Right cardiac atrium (tissue), 5 donors: ENCODE results near the gene TCERG1L. TPM values are rescaled to one million over a fixed set of nuclear protein-coding genes. Genes with fewer than 3 reads are reported as not detected.

Experiments
- ATAC-seq, 2 donors: fragments of 200-7000 bp; cut with Tn5 transposase; one replicate each; pipeline versions ENCODE4 v1.8.0 to v1.9.1; 2020; ENCODE audit warnings: moderate library complexity in 2 of 2, mild to moderate bottlenecking in 1 of 2
- DNase-seq, 3 donors: peaks; one replicate each; pipeline ENCODE4 v3.0.0-alpha.2; 2020
- H3K27ac ChIP-seq: one replicate; pipeline ENCODE4 v1.5.1; 2013; ENCODE audit warnings: mild to moderate bottlenecking, low read length, control low read depth, moderate library complexity
- H3K27me3 ChIP-seq: one replicate; pipeline ENCODE4 v1.6.1; 2013; ENCODE audit not compliant: control insufficient read depth, insufficient read depth
- H3K4me1 ChIP-seq: one replicate; pipeline ENCODE4 v1.6.1; 2013; ENCODE audit warnings: low read length; ENCODE audit not compliant: control insufficient read depth, insufficient read depth
- H3K4me3 ChIP-seq: one replicate; pipeline ENCODE4 v1.5.1; 2013; ENCODE audit warnings: low read length, control low read depth
- H3K9me3 ChIP-seq: one replicate; pipeline ENCODE4 v1.6.1; 2013; ENCODE audit warnings: low read length; ENCODE audit not compliant: control insufficient read depth
- WGBS: extraction: QIAGEN DNeasy Blood & Tissue Kit; methylation state at CpG from one replicate; pipeline ENCODE4 v1.1.7; 2013; 5-methylcytosine and 5-hydroxymethylcytosine counted together
- intact Hi-C, 4 donors: fragments of 100-400 bp; cut with DNase I; formaldehyde crosslinking; loops; one replicate each; pipeline versions ENCODE4 v1.11.0 to v1.14.0; 2022 to 2023
- polyA plus RNA-seq: library from polyadenylated mRNA; stranded (reverse); fragments of 200-250 nt; gene quantifications from one replicate; pipeline ENCODE4 v1.2.3, GENCODE V29; 2013
- total RNA-seq, 4 donors: library from RNA; stranded (reverse); fragmentation: NEBNext Ultra II Directional; extraction: Animal tissue kit (Norgen Biotek cat#: 25700); gene quantifications; one replicate each; pipeline ENCODE4 v1.2.1, GENCODE V29; 2021
- donor health status: healthy with polysubstance abuse.
- donor health status: DM: no; HTN: yes; CAD: no.
- donor health status: DM: no; HTN: no; CAD: no.
- donor health status: DM: no; HTN: yes; CAD: no; lungs with severe emphysema.
- donor health status: DM: yes; HTN: yes; CAD: no.

The TCERG1L gene
- total and polyA plus RNA-seq, 5 donors = not detected

GRCh38 chr10:131193923-131194322 lies 117.6 kb downstream of the TCERG1L start:
- ATAC-seq = no peak
- intact Hi-C loops = no loop called here
- Histone ChIP-seq H3K27ac (no peak overlapping the region), H3K9me3 (no peaks in the 10 kb centered on the region), H3K4me3 (no peak overlapping the region), H3K27me3 (no peaks in the 10 kb centered on the region), H3K4me1 (no peaks in the 10 kb centered on the region)
- 95% methylated on average over 15 of the region's 15 CpGs for WGBS
- DNase-seq = no peak

GRCh38 chr10:131188494-131188893 lies 123.0 kb downstream of the TCERG1L start:
- DNase-seq (no peak), ATAC-seq (no peak)
- no peak overlapping the region for H3K4me3 ChIP-seq
- H3K9me3 ChIP-seq = no peaks in the 10 kb centered on the region
- intact Hi-C loops = no loop called here
- 95% methylated on average over 4 of the region's 4 CpGs for WGBS
- no peak overlapping the region for H3K27ac ChIP-seq
- H3K4me1 ChIP-seq = no peaks in the 10 kb centered on the region
- H3K27me3 ChIP-seq = no peaks in the 10 kb centered on the region

- DNase-seq = no peak
- Histone ChIP-seq H3K4me1 (no peaks in the 10 kb centered on the region), H3K27me3 (no peaks in the 10 kb centered on the region), H3K27ac (no peak overlapping the region), H3K4me3 (no peak overlapping the region), H3K9me3 (no peaks in the 10 kb centered on the region)
- WGBS = 75% methylated on average over 7 of the region's 7 CpGs
- intact Hi-C loops = no loop called here
- no peak for ATAC-seq
These were observed 123.6 kb downstream of the TCERG1L start for GRCh38 chr10:131187926-131188325.

- no peaks in the 10 kb centered on the region for H3K4me1 ChIP-seq
- WGBS = 87% methylated on average over 7 of the region's 7 CpGs
- no peaks in the 10 kb centered on the region for H3K9me3 ChIP-seq
- H3K4me3 ChIP-seq = no peak overlapping the region
- no peak overlapping the region for H3K27ac ChIP-seq
- intact Hi-C loops = no loop called here
- ATAC-seq (no peak), DNase-seq (no peak)
- H3K27me3 ChIP-seq = no peaks in the 10 kb centered on the region
These were observed 124.2 kb downstream of the TCERG1L start for GRCh38 chr10:131187274-131187673.

GRCh38 chr10:131186547-131187253 lies 124.8 kb downstream of the TCERG1L start:
- Histone ChIP-seq H3K27me3 (no peaks in the 10 kb centered on the region), H3K4me3 (no peak overlapping the region), H3K9me3 (no peaks in the 10 kb centered on the region), H3K4me1 (no peaks in the 10 kb centered on the region), H3K27ac (no peak overlapping the region)
- DNase-seq = no peak
- intact Hi-C loops = no loop called here
- 85% methylated on average over 12 of the region's 12 CpGs for WGBS
- no peak for ATAC-seq

- ATAC-seq = no peak
- intact Hi-C loops = no loop called here
- no peak for DNase-seq
- no peaks in the 10 kb centered on the region for H3K4me1 ChIP-seq
- H3K4me3 ChIP-seq = no peak overlapping the region
- no peaks in the 10 kb centered on the region for H3K9me3 ChIP-seq
- no peak overlapping the region for H3K27ac ChIP-seq
- WGBS = 93% methylated on average over 9 of the region's 9 CpGs
- H3K27me3 ChIP-seq = no peaks in the 10 kb centered on the region
These were observed 127.0 kb downstream of the TCERG1L start for GRCh38 chr10:131184503-131184902.

GRCh38 chr10:131183546-131184045 lies 127.9 kb downstream of the TCERG1L start:
- Histone ChIP-seq H3K27ac (no peak overlapping the region), H3K9me3 (no peaks in the 10 kb centered on the region), H3K27me3 (no peaks in the 10 kb centered on the region), H3K4me1 (no peaks in the 10 kb centered on the region), H3K4me3 (no peak overlapping the region)
- no peak for ATAC-seq
- intact Hi-C loops = no loop called here
- no peak for DNase-seq
- 89% methylated on average over 9 of the region's 9 CpGs for WGBS

GRCh38 chr10:131181456-131181855 lies 130.1 kb downstream of the TCERG1L start:
- Histone ChIP-seq H3K4me1 (no peaks in the 10 kb centered on the region), H3K27me3 (no peaks in the 10 kb centered on the region), H3K4me3 (no peak overlapping the region), H3K9me3 (no peaks in the 10 kb centered on the region), H3K27ac (no peak overlapping the region)
- DNase-seq (no peak), ATAC-seq (no peak)
- whole genome bisulfite sequencing = 85% methylated on average over 8 of the region's 8 CpGs
- intact Hi-C loops = no loop called here

GRCh38 chr10:131180740-131181415 lies 130.6 kb downstream of the TCERG1L start:
- Histone ChIP-seq H3K4me1 (no peaks in the 10 kb centered on the region), H3K27ac (no peak overlapping the region), H3K9me3 (no peaks in the 10 kb centered on the region), H3K27me3 (no peaks in the 10 kb centered on the region), H3K4me3 (no peak overlapping the region)
- WGBS = 75% methylated on average over 15 of the region's 15 CpGs
- intact Hi-C loops = no loop called here
- ATAC-seq = no peak
- DNase-seq = no peak

- Histone ChIP-seq H3K9me3 (no peaks in the 10 kb centered on the region), H3K4me1 (no peaks in the 10 kb centered on the region), H3K27ac (no peak overlapping the region), H3K27me3 (no peaks in the 10 kb centered on the region), H3K4me3 (no peak overlapping the region)
- DNase-seq (peak in 1 of 3 donors; percentile 21), ATAC-seq (no peak)
- 84% methylated on average over 9 of the region's 9 CpGs for WGBS
- intact Hi-C loops = no loop called here
These were observed 131.4 kb downstream of the TCERG1L start for GRCh38 chr10:131180086-131180485.

- 39% methylated on average over 10 of the region's 10 CpGs for WGBS
- no peaks in the 10 kb centered on the region for H3K4me1 ChIP-seq
- no peaks in the 10 kb centered on the region for H3K27me3 ChIP-seq
- no peak overlapping the region for H3K27ac ChIP-seq
- no peak overlapping the region for H3K4me3 ChIP-seq
- no peaks in the 10 kb centered on the region for H3K9me3 ChIP-seq
- no peak for ATAC-seq
- peak in 1 of 3 donors; percentile 18 for DNase-seq
- intact Hi-C loops = no loop called here
These were observed 132.2 kb downstream of the TCERG1L start for GRCh38 chr10:131179361-131179760.
